ENCODE measurements around the gene DTD1.

DNA sequence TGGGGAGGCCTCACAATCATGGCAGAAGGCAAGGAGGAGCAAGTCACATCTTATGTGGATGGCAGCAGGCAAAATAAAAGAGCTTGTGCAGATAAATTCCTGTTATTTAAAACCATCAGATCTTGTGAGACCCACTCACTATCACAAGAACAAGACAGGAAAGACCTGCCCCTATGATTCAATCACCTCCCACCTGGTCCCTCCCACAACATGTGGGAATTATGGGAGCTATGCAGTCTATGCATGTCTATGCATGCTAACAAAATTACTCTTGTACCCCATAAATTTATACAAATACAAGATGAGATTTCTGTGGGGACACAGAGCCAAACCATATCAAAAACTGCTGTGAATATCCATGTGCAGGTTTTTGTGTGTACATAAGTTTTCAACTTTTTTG is 200.2 kb downstream of the DTD1 start:
- TF ChIP-seq CTCF (conservative IDR thresholded peaks at IDR 0.05), result no peak
- no peak for TF ChIP-seq EZH2 (IDR thresholded peaks at IDR 0.05; ENCODE audit: low read depth)

Data from PC-9 (cell line).